Measurements from ENCODE around the gene TENM4. TPM values are rescaled to one million over a fixed set of nuclear protein-coding genes. Genes with fewer than 3 reads are reported as not detected.

TENM4 gene
- total RNA-seq, 1 experiment from 2014 or later, result 0.39 TPM

DNA sequence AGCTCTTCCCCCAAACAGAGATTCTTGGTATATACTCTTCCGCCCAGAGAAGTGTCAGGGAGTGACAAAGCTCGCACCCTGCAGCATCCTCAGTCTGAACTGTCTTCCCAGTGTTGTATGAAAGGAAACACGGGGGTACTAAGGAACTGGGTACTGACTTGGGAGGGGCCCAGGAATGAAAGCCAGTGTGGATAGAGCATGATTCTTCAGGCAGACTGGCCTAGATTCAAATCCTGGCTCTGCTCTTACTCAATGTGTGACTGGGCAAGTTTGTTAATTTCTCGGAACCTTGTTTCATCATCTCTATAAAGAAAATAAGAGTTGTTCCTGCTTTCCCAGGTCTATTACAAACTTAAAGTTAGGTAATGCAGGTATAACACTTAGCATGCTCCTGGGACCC lies 600.2 kb downstream of the TENM4 start:
- no peak overlapping the region for H3K4me3 ChIP-seq (ENCODE audit: low read depth in 2 of 2, low read length in 2 of 2)
- H3K9me3 ChIP-seq (ENCODE audit: control insufficient read depth, insufficient read depth, low read depth, low read length), result no peaks in the 10 kb centered on the region
- no peaks in the 10 kb centered on the region for H3K27me3 ChIP-seq (ENCODE audit: control insufficient read depth, insufficient read depth, low read length)
- ChIA-PET POLR2A (no interaction called here), CTCF (interaction anchor here (0.6 kb wide), 1 partner anchor 195 kb away, joined by 4 read pairs; no protein-coding TSS in a partner anchor)
- TF ChIP-seq, protein P1, sequence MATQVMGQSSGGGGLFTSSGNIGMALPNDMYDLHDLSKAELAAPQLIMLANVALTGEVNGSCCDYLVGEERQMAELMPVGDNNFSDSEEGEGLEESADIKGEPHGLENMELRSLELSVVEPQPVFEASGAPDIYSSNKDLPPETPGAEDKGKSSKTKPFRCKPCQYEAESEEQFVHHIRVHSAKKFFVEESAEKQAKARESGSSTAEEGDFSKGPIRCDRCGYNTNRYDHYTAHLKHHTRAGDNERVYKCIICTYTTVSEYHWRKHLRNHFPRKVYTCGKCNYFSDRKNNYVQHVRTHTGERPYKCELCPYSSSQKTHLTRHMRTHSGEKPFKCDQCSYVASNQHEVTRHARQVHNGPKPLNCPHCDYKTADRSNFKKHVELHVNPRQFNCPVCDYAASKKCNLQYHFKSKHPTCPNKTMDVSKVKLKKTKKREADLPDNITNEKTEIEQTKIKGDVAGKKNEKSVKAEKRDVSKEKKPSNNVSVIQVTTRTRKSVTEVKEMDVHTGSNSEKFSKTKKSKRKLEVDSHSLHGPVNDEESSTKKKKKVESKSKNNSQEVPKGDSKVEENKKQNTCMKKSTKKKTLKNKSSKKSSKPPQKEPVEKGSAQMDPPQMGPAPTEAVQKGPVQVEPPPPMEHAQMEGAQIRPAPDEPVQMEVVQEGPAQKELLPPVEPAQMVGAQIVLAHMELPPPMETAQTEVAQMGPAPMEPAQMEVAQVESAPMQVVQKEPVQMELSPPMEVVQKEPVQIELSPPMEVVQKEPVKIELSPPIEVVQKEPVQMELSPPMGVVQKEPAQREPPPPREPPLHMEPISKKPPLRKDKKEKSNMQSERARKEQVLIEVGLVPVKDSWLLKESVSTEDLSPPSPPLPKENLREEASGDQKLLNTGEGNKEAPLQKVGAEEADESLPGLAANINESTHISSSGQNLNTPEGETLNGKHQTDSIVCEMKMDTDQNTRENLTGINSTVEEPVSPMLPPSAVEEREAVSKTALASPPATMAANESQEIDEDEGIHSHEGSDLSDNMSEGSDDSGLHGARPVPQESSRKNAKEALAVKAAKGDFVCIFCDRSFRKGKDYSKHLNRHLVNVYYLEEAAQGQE (IDR thresholded peaks at IDR 0.05; ENCODE audit: insufficient read depth in 1 of 2, low read depth in 2 of 2, low read length in 1 of 2), result no peak
- TF ChIP-seq POLR2AphosphoS5 (IDR thresholded peaks at IDR 0.05; ENCODE audit: low read depth, low read length), result no peak
- no peak for TF ChIP-seq SIN3A (IDR thresholded peaks at IDR 0.05; ENCODE audit: borderline replicate concordance, insufficient read depth, low read depth, low read length)
- TF ChIP-seq, protein P2, sequence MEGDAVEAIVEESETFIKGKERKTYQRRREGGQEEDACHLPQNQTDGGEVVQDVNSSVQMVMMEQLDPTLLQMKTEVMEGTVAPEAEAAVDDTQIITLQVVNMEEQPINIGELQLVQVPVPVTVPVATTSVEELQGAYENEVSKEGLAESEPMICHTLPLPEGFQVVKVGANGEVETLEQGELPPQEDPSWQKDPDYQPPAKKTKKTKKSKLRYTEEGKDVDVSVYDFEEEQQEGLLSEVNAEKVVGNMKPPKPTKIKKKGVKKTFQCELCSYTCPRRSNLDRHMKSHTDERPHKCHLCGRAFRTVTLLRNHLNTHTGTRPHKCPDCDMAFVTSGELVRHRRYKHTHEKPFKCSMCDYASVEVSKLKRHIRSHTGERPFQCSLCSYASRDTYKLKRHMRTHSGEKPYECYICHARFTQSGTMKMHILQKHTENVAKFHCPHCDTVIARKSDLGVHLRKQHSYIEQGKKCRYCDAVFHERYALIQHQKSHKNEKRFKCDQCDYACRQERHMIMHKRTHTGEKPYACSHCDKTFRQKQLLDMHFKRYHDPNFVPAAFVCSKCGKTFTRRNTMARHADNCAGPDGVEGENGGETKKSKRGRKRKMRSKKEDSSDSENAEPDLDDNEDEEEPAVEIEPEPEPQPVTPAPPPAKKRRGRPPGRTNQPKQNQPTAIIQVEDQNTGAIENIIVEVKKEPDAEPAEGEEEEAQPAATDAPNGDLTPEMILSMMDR (IDR thresholded peaks at IDR 0.05), result no peak
- TF ChIP-seq TCF7L2 (IDR thresholded peaks at IDR 0.05; ENCODE audit: low read depth, low read length), result no peak
- BruUV-seq (replicated peaks), result no TSS peak
- intact Hi-C loops (cut with micrococcal nuclease; ENCODE audit: unreplicated experiment), result no loop called here
- H3K36me3 ChIP-seq (ENCODE audit: control insufficient read depth, insufficient read depth, low read length), result no peaks in the 10 kb centered on the region
- H3K4me1 ChIP-seq (ENCODE audit: control insufficient read depth, insufficient read depth, low read length), result no peaks in the 10 kb centered on the region
- in situ Hi-C loops (cut with HindIII; ENCODE audit: low pct_unique_long_range_greater_than_20kb, low sequenced_read_pairs), result no loop called here
- H3K27ac ChIP-seq (ENCODE audit: low read length), result no peak overlapping the region
- ATAC-seq, result no peak
- no peak for DNase-seq (ENCODE audit: low read depth, low spot score)

DNA sequence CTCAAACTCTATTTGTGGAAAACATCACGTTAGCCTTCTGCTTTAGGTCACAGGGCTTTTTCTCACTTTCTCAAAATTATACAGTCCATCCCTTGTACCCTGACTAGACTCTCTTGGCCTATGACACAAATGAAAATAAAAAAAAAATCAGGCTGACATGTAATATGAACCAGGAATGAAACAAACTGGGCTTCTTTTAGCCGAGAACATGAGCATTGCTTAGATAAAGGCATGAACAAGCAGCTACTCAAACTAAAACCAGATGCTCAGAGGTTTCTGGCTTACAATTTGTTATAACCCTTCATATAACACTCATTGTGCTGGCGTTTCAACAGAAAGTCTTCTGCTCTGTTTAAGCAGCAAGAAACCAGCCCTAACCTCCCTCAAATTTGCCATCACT lies 600.6 kb downstream of the TENM4 start:
- CTCF ChIA-PET, result interaction anchor here (0.6 kb wide), 2 partner anchors 15 to 195 kb away, joined by 3 to 4 read pairs; no protein-coding TSS in a partner anchor
- H3K9me3 ChIP-seq (ENCODE audit: control insufficient read depth, insufficient read depth, low read depth, low read length), result no peaks in the 10 kb centered on the region
- POLR2A ChIA-PET, result no interaction called here

More for the DNA sequence above, 600.6 kb downstream of the TENM4 start:
- Histone ChIP-seq H3K27ac (ENCODE audit: low read length) (no peak overlapping the region), H3K4me3 (ENCODE audit: low read depth in 2 of 2, low read length in 2 of 2) (no peak overlapping the region), H3K27me3 (ENCODE audit: control insufficient read depth, insufficient read depth, low read length) (no peaks in the 10 kb centered on the region), H3K4me1 (ENCODE audit: control insufficient read depth, insufficient read depth, low read length) (no peaks in the 10 kb centered on the region), H3K36me3 (ENCODE audit: control insufficient read depth, insufficient read depth, low read length) (no peaks in the 10 kb centered on the region)
- ATAC-seq (no peak), DNase-seq (ENCODE audit: low read depth, low spot score) (no peak)
- in situ Hi-C loops (cut with HindIII; ENCODE audit: low pct_unique_long_range_greater_than_20kb, low sequenced_read_pairs), result no loop called here
- intact Hi-C loops (cut with micrococcal nuclease; ENCODE audit: unreplicated experiment), result no loop called here
- no peak for TF ChIP-seq TCF7L2 (IDR thresholded peaks at IDR 0.05; ENCODE audit: low read depth, low read length)
- TF ChIP-seq, protein P2 (IDR thresholded peaks at IDR 0.05), result no peak
- TF ChIP-seq SIN3A (IDR thresholded peaks at IDR 0.05; ENCODE audit: borderline replicate concordance, insufficient read depth, low read depth, low read length), result no peak
- TF ChIP-seq, protein P1 (IDR thresholded peaks at IDR 0.05; ENCODE audit: insufficient read depth in 1 of 2, low read depth in 2 of 2, low read length in 1 of 2), result no peak
- no TSS peak for BruUV-seq (replicated peaks)
